Measurements from ENCODE around the gene TRAPPC1.

- TF ChIP-seq POLR2AphosphoS5 (IDR thresholded peaks at IDR 0.05; ENCODE audit: borderline replicate concordance, low read depth, low read length) (no peak), EZH2 (IDR thresholded peaks at IDR 0.05) (no peak)
Measured at GRCh38 chr17:7922845-7923628, 8.7 kb downstream of the TRAPPC1 start.
